Activated T-helper 17 cell treated with anti-CD3 and anti-CD28 coated beads, Interleukin-2, amount 50 U/mL, for 72 hours (primary cell): ENCODE data around the gene ST7. TPM values are rescaled to one million over a fixed set of nuclear protein-coding genes. Genes with fewer than 3 reads are reported as not detected.

Experiments
- ATAC-seq: fragments of 150-1000 bp; cut with Tn5 transposase; replicated peaks from 2 replicates; pipeline ENCODE4 v1.10.0; 2021; ENCODE audit warnings: mild to moderate bottlenecking, moderate library complexity
- H3K27ac Mint-ChIP-seq: one replicate; pipeline ENCODE4 v1.8.0; 2022; ENCODE audit warnings: mixed read lengths
- H3K27me3 Mint-ChIP-seq: one replicate; pipeline ENCODE4 v1.8.0; 2022; ENCODE audit warnings: mixed read lengths
- H3K36me3 Mint-ChIP-seq: one replicate; pipeline ENCODE4 v1.8.0; 2022; ENCODE audit warnings: low read depth, mild to moderate bottlenecking, mixed read lengths
- H3K4me1 Mint-ChIP-seq: one replicate; pipeline ENCODE4 v1.8.0; 2022; ENCODE audit warnings: mixed read lengths
- H3K4me3 Mint-ChIP-seq: one replicate; pipeline ENCODE4 v1.8.0; 2022; ENCODE audit warnings: mild to moderate bottlenecking, mixed read lengths
- H3K9me3 Mint-ChIP-seq: one replicate; pipeline ENCODE4 v1.8.0; 2022; ENCODE audit warnings: mixed read lengths
- total RNA-seq, 2 donors: library from RNA; stranded (reverse); gene quantifications; one replicate each; pipeline ENCODE4 v1.2.3, GENCODE V29; 2022

Gene ST7
- total RNA-seq, 2 donors from 2014 or later, result 12.5 to 14.4 TPM

DNA sequence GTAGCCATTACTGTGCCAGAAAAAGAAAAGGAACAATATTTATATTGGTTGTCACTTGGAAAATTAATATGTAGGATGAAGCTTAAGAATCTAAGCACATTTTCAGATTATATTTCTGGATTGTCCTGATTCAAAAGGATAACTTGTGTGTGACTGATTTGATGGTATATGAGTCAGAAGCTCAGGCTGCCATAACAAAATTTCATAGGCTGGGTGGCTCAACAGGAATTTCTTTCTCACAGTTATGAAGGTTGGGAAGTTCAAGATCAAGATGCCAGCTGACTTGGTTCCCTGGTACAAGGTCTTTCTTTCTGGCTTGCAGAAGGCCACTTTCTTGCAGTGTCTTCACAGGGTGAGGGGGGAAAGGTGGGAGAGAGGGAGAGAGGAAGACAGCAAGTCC is 108.5 kb downstream of the ST7 start:
- Mint-ChIP-seq H3K27ac (no peak overlapping the region), H3K4me1 (no peaks in the 10 kb centered on the region), H3K36me3 (no peaks in the 10 kb centered on the region), H3K27me3 (no peaks in the 10 kb centered on the region), H3K9me3 (no peaks in the 10 kb centered on the region), H3K4me3 (no peak overlapping the region)
- no peak for ATAC-seq

- Mint-ChIP-seq H3K27ac (no peak overlapping the region), H3K4me1 (no peaks in the 10 kb centered on the region), H3K36me3 (no peaks in the 10 kb centered on the region), H3K4me3 (no peak overlapping the region), H3K27me3 (no peaks in the 10 kb centered on the region), H3K9me3 (no peaks in the 10 kb centered on the region)
- no peak for ATAC-seq
Measured at GRCh38 chr7:117062300-117062699, 109.0 kb downstream of the ST7 start.

DNA sequence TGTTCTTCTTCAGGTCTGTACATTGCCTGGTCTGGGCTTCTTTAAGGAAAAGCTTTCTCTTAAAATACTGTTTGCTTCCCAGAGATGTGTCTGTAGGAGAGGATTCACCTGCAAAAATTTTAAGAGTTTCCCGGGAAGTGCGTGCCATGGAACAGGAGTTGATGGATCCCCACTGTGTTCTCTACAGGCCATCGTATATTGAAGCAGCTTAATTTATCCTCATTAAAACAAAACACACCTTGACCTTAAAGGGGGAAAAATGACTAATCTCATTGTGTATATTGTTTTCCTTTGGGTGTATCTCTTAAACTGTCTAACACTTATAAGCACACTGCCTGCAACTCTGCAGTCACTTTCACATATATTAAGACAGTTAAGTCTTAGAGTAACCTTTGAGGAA is 111.4 kb downstream of the ST7 start:
- no peak for ATAC-seq
- no peak overlapping the region for H3K4me3 Mint-ChIP-seq
- H3K4me1 Mint-ChIP-seq, result peaks cover 9% of the 10 kb centered on the region
- no peaks in the 10 kb centered on the region for H3K9me3 Mint-ChIP-seq
- no peaks in the 10 kb centered on the region for H3K36me3 Mint-ChIP-seq
- no peaks in the 10 kb centered on the region for H3K27me3 Mint-ChIP-seq
- H3K27ac Mint-ChIP-seq, result no peak overlapping the region

GRCh38 chr7:117065571-117066150 is 112.4 kb downstream of the ST7 start:
- H3K27me3 Mint-ChIP-seq, result no peaks in the 10 kb centered on the region
- H3K27ac Mint-ChIP-seq, result no peak overlapping the region
- H3K4me3 Mint-ChIP-seq, result no peak overlapping the region
- no peaks in the 10 kb centered on the region for H3K36me3 Mint-ChIP-seq
- H3K9me3 Mint-ChIP-seq, result no peaks in the 10 kb centered on the region
- ATAC-seq, result no peak
- H3K4me1 Mint-ChIP-seq, result peaks cover 9% of the 10 kb centered on the region

- H3K9me3 Mint-ChIP-seq, result no peaks in the 10 kb centered on the region
- no peak for ATAC-seq
- H3K4me3 Mint-ChIP-seq, result no peak overlapping the region
- H3K27me3 Mint-ChIP-seq, result no peaks in the 10 kb centered on the region
- H3K27ac Mint-ChIP-seq, result no peak overlapping the region
- H3K4me1 Mint-ChIP-seq, result peaks cover 9% of the 10 kb centered on the region
- H3K36me3 Mint-ChIP-seq, result no peaks in the 10 kb centered on the region
Measured at GRCh38 chr7:117066668-117067067, 113.4 kb downstream of the ST7 start.

- H3K4me3 Mint-ChIP-seq, result no peak overlapping the region
- H3K4me1 Mint-ChIP-seq, result peaks cover 9% of the 10 kb centered on the region
- no peaks in the 10 kb centered on the region for H3K36me3 Mint-ChIP-seq
- no peaks in the 10 kb centered on the region for H3K9me3 Mint-ChIP-seq
- no peak overlapping the region for H3K27ac Mint-ChIP-seq
- no peak for ATAC-seq
- no peaks in the 10 kb centered on the region for H3K27me3 Mint-ChIP-seq
Measured at GRCh38 chr7:117067340-117067739, 114.0 kb downstream of the ST7 start.

GRCh38 chr7:117068511-117069145 is 115.3 kb downstream of the ST7 start:
- peaks cover 9% of the 10 kb centered on the region for H3K4me1 Mint-ChIP-seq
- H3K27me3 Mint-ChIP-seq, result no peaks in the 10 kb centered on the region
- H3K4me3 Mint-ChIP-seq, result no peak overlapping the region
- no peak for ATAC-seq
- H3K27ac Mint-ChIP-seq, result no peak overlapping the region
- H3K9me3 Mint-ChIP-seq, result no peaks in the 10 kb centered on the region
- no peaks in the 10 kb centered on the region for H3K36me3 Mint-ChIP-seq

- no peaks in the 10 kb centered on the region for H3K27me3 Mint-ChIP-seq
- no peak overlapping the region for H3K4me3 Mint-ChIP-seq
- no peak overlapping the region for H3K27ac Mint-ChIP-seq
- H3K9me3 Mint-ChIP-seq, result no peaks in the 10 kb centered on the region
- H3K4me1 Mint-ChIP-seq, result peaks cover 9% of the 10 kb centered on the region
- ATAC-seq, result no peak
- no peaks in the 10 kb centered on the region for H3K36me3 Mint-ChIP-seq
Measured at GRCh38 chr7:117069379-117069778, 116.1 kb downstream of the ST7 start.

DNA sequence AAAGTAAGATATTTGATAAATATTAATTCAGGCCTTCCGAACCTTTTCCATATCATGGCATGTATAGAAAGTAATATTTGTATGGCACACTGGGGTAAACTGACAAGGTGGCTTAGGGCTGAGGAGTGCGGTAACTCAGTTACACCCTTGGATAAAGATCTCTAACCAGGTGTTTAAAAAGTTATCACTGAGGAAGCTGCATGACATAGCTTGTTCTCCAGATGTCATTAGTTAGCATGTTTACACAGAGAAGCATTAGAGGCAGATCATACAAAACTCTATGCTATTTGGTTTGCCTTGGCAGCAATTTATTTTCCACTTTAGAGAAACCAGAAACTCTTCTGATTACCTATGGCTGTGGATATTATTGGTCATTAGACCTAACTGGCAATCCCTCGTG is 118.2 kb downstream of the ST7 start:
- Mint-ChIP-seq H3K27me3 (no peaks in the 10 kb centered on the region), H3K4me1 (peaks cover 9% of the 10 kb centered on the region), H3K4me3 (no peak overlapping the region), H3K36me3 (no peaks in the 10 kb centered on the region), H3K27ac (no peak overlapping the region), H3K9me3 (no peaks in the 10 kb centered on the region)
- no peak for ATAC-seq

- Mint-ChIP-seq H3K4me3 (no peak overlapping the region), H3K27ac (no peak overlapping the region)
- no peak for ATAC-seq
Measured at GRCh38 chr7:117072620-117073118, 119.4 kb downstream of the ST7 start.

DNA sequence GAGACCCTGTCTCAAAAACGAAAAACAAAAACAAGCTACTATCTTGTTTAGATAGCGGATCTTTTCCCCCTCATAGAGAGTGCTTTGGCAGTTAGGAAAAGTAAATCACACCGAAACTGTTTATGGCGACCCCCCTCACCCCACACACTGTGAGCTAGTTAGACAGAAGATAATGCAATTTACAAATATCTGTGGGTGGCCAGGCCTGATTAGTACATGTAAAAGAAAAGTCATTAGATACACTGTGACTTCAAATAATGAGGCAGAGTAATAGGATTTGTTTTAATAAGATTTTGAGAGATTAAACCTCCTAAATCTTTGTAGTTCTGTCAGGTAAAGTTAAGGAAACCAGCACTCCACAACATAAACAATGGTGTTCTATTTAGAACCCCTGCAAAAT is 121.1 kb downstream of the ST7 start:
- no peaks in the 10 kb centered on the region for H3K27me3 Mint-ChIP-seq
- peaks cover 3% of the 10 kb centered on the region for H3K4me1 Mint-ChIP-seq
- no peak for ATAC-seq
- H3K36me3 Mint-ChIP-seq, result no peaks in the 10 kb centered on the region
- H3K4me3 Mint-ChIP-seq, result no peak overlapping the region
- no peaks in the 10 kb centered on the region for H3K9me3 Mint-ChIP-seq
- H3K27ac Mint-ChIP-seq, result no peak overlapping the region

More at GRCh38 chr7:117072620-117073118, 119.4 kb downstream of the ST7 start:
- Mint-ChIP-seq H3K4me1 (peaks cover 9% of the 10 kb centered on the region), H3K36me3 (no peaks in the 10 kb centered on the region), H3K27me3 (no peaks in the 10 kb centered on the region), H3K9me3 (no peaks in the 10 kb centered on the region)

DNA sequence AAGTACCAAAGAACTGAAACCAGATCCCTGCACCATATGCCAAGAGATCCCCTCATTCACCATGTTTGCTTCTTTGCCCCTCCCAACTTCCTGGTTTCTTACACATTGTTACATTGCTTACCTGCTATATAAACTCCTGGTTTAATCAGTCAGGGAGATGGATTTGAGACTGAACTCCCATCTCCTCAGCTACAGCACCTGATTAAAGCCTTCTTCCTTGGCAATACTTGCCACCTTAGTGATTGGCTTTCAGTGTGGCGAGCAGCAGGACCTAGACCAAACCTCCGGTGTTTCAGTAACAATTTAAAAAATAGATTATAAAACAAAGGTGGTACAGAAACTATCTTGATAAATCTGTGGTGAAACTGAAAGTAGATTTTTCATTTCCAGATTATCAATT is 122.6 kb downstream of the ST7 start:
- no peak overlapping the region for H3K4me3 Mint-ChIP-seq
- H3K27ac Mint-ChIP-seq, result no peak overlapping the region
- no peaks in the 10 kb centered on the region for H3K4me1 Mint-ChIP-seq
- no peak for ATAC-seq
- no peaks in the 10 kb centered on the region for H3K9me3 Mint-ChIP-seq
- no peaks in the 10 kb centered on the region for H3K27me3 Mint-ChIP-seq
- no peaks in the 10 kb centered on the region for H3K36me3 Mint-ChIP-seq

DNA sequence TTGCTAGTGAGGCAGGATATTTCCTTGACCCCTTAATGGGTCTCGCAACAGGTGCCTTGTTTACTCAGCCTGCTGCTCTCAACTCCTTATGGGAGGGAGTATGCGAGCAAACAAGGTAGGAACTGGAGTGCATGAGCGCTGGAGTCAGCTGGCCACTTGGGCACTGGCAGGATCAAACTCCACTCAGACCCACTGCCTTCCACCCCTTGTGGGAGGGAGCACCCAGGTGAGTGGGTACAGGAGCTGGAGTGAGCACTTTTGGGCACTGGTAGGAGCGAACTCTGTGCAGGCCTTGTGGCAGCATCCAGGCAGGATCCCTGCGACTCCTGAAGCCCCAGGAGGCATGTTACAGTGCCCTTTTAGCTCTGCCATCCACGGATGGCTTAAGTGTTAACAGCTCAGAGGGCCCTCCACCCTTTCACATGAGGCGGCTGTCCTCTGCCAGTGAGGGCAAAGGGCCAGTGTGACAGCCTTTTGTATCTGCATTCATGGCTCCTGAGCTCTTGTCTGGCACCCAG is 123.2 kb downstream of the ST7 start:
- no peaks in the 10 kb centered on the region for H3K9me3 Mint-ChIP-seq
- H3K4me3 Mint-ChIP-seq, result no peak overlapping the region
- H3K36me3 Mint-ChIP-seq, result no peaks in the 10 kb centered on the region

DNA sequence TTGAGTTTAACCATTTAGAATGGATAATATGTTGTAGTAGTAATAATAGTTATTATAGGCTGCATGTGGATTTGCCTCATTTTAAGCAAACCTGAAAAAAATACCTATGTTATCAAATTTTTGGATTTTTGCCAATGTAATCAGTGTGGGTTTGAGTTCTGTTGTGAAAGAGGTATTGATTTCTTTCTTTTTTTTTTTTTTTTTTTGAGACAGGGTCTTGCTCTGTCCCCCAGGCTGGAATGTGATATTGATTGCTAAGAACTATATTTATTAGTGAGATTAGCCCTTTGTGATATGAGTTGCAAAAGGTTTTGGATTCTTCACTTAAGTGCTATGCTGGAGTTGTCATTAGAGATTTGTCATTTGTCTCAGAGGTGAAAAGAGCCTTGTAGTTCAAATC is 124.4 kb downstream of the ST7 start:
- Mint-ChIP-seq H3K36me3 (no peaks in the 10 kb centered on the region), H3K27ac (no peak overlapping the region), H3K27me3 (no peaks in the 10 kb centered on the region), H3K4me3 (no peak overlapping the region), H3K4me1 (no peaks in the 10 kb centered on the region), H3K9me3 (no peaks in the 10 kb centered on the region)
- no peak for ATAC-seq

More for the DNA sequence above, 123.2 kb downstream of the ST7 start:
- Mint-ChIP-seq H3K27me3 (no peaks in the 10 kb centered on the region), H3K27ac (no peak overlapping the region), H3K4me1 (no peaks in the 10 kb centered on the region)
- no peak for ATAC-seq

- Mint-ChIP-seq H3K9me3 (no peaks in the 10 kb centered on the region), H3K27me3 (no peaks in the 10 kb centered on the region), H3K4me3 (no peak overlapping the region), H3K36me3 (no peaks in the 10 kb centered on the region), H3K27ac (no peak overlapping the region), H3K4me1 (peaks cover 2% of the 10 kb centered on the region)
- ATAC-seq, result no peak
Measured at GRCh38 chr7:117082647-117083046, 129.3 kb downstream of the ST7 start.
